ENCODE data around the gene NFKB1.

DNA sequence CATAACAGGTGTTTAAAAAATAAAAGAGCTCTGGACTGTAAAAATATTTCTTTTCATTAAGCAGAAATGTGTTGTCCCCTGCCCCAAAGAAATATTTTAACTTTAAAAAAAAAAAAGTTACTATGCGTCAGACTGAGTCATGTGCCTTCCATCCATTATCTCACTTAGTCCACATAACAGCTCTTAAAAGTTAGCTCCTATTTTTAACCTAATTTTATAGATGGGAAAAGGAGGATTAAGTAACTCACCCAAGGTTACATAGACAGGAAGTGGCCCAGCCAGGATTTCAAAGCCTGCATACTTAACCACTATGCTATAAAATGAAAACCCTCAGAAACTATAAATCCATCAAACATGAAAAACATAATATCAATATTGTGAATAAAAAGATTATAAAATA, 161.9 kb downstream of the NFKB1 start:
- TF ChIP-seq, protein P1, sequence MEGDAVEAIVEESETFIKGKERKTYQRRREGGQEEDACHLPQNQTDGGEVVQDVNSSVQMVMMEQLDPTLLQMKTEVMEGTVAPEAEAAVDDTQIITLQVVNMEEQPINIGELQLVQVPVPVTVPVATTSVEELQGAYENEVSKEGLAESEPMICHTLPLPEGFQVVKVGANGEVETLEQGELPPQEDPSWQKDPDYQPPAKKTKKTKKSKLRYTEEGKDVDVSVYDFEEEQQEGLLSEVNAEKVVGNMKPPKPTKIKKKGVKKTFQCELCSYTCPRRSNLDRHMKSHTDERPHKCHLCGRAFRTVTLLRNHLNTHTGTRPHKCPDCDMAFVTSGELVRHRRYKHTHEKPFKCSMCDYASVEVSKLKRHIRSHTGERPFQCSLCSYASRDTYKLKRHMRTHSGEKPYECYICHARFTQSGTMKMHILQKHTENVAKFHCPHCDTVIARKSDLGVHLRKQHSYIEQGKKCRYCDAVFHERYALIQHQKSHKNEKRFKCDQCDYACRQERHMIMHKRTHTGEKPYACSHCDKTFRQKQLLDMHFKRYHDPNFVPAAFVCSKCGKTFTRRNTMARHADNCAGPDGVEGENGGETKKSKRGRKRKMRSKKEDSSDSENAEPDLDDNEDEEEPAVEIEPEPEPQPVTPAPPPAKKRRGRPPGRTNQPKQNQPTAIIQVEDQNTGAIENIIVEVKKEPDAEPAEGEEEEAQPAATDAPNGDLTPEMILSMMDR (IDR thresholded peaks at IDR 0.05): no peak
- TF ChIP-seq, protein P2, sequence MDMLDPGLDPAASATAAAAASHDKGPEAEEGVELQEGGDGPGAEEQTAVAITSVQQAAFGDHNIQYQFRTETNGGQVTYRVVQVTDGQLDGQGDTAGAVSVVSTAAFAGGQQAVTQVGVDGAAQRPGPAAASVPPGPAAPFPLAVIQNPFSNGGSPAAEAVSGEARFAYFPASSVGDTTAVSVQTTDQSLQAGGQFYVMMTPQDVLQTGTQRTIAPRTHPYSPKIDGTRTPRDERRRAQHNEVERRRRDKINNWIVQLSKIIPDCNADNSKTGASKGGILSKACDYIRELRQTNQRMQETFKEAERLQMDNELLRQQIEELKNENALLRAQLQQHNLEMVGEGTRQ (IDR thresholded peaks at IDR 0.05): no peak

Data from A549 (cell line).